Glomerular visceral epithelial cell (primary cell): ENCODE results near the gene SYNGR4.
"Not testable (repeated sequence)": the region's sequence is repeated elsewhere in the genome, so short reads cannot be mapped to it uniquely, and the experiment has no call there.

ENCODE experiments used
- DNase-seq: peaks from one replicate; pipeline ENCODE4 v3.0.0-alpha.2; 2016; ENCODE audit errors: extremely low spot score

The SYNGR4 gene

DNA sequence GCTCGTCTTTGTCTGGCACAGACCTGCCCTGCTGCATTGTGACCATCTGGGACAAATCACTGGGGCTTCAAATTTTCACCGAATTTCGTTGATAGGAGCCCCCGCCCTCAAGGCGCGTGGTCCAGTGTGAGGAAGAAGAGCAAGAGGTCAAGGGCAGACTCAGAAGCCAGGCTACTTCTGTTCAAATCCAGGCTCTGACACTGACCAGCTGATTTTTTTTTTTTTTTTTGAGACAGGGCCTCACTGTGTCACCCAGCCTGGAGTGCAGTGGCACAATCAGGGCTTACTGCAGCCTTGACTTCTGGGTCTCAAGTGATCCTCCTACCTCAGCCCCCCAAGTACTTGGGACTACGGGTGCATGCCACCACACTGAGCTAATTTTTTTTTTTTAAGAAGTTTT lies 7.2 kb downstream of the SYNGR4 start:
- no peak for DNase-seq

DNA sequence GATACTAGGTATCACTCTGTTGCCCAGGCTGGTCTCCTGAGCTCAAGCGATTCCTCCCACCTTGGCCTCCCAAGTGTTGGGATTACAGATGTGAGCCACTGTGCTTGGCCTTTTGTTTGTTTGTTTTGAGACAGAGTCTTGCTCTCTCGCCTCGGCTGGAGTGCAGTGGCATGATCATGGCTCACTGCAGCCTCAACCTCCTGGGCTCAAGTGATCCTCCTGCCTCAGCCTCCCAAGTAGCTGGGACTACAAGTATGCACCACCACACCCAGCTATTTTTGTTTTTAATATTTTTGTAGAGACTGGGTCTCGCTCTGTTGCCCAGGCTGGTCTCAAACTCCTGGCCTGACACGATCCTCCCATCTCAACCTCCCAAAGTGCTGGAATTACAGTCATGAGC lies 7.6 kb downstream of the SYNGR4 start:
- not testable (repeated sequence) for DNase-seq

DNA sequence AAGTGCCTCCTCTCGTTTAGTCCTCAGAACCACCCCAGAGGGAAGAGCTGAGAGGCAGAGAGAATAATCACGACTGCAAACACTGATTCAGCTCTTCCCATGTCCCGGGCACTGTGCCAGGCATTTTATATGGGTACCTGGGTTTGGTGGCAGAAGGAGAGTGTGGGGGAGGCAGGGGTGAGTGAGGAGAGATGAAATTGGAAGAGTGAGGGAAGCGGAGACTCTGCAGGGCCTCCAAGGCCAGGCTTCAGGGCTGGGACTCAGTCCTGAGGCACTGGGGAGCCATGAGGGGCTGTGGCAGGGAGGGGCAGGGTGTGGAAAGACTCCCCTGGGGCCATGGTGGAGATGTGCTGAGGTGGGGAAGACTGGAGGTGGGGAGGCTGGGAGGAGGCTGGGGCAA lies 8.7 kb downstream of the SYNGR4 start:
- peak; percentile 48 for DNase-seq

DNA sequence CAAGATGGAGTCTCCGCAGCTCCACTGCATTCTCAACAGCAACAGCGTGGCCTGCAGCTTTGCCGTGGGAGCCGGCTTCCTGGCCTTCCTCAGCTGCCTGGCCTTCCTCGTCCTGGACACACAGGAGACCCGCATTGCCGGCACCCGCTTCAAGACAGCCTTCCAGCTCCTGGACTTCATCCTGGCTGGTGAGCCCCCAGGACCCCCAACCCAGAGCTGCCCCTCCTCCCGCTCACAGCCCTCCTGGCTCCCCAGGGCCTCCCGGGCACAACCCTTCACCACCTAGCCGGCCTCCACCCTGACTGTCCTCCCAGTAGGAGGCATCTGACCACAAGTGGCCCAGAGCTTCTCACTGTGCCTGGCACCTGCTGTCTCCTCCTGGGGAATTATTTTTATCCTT lies 9.4 kb downstream of the SYNGR4 start:
- DNase-seq: no peak

DNA sequence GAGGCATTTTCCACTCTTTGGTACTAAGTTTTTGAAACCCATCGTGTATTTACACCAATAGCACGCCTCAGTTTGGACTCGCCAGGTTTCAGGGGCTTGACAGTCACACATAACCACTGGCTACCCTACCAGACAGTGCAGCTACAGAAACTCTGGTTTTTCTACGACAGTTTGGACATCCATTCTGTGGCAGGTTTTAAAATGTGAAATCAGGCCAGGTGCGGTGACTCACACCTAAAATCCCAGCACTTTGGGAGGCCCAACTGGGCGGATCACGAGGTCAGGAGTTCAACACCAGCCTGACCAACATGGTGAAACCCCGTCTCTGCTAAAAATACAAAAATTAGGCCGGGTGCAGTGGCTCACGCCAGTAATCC lies 14.0 kb downstream of the SYNGR4 start:
- no peak for DNase-seq

DNA sequence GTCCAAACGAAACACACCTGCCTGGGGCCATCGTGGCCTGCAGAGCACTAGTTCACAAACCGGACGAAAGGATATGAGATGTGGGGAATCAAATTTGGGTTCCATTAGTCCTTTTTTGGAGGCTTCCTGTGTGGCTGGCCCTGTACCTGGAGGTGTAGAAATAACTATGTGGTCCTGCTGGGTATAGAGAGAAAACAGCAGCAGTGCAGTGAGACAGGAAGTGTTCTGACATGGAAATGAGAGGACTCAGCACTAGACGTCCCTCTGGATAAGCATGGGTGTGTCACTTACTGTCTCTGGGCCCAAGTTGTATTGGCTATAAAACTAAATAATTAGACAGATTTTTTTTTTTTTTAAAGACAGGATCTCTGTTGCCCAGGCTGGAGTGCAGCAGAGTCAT lies 14.9 kb downstream of the SYNGR4 start:
- DNase-seq: no peak

DNA sequence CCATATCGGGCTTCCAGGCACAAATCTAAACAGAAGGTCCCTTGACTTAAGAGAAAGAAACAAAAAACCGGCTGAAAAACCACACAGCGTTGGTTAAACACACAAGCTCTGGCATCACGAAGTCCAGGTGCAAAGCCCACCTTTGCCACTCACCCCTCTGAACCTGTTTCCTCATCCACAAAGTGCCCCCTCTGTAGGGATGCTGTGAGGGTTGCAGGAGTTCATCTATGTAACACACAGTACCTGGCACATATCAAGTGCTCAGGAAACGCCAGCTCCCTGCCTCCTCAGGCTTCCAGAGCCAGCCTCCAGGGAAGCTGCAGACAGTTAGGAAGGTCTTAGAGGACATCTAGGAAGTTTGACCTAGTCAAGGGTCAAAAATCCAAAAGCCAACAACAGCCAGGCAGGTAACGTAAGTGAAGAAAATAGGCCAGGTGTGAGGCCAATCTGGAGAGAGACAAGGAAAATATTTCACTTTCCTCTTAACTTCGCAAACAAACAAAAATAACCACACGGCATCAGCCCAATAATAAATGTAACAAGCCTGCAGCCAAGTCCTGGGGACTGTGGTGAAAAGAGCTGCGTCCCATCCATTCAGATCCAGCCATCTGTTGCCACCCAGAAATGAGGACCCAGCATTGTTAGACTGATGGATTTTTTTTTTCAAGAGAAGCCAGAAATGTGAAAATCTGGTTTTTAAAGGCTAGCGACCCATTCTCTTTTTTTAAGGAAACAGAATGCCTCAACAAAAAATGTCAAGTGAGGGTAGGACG lies 17.2 kb downstream of the SYNGR4 start:
- DNase-seq: no peak

DNA sequence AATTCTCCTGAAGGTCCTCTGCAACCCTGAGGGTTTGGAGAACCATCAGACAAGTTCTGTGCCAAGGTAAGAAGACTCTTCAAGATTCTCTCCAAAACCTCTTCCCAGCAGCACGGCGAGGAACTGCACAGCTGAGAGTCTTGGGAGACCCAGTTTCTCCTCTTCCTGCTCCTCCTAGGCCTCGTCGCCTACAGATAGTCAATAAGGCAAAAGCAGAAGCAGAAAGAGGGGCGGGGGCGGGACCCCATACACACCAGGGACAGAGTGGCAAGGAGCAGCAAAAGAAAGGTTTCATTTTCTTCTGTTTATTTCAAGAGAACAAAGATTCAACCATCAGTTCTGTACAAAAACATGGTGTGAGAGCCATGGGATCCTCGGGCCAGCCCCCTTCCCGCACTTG lies 18.1 kb downstream of the SYNGR4 start:
- DNase-seq: no peak

DNA sequence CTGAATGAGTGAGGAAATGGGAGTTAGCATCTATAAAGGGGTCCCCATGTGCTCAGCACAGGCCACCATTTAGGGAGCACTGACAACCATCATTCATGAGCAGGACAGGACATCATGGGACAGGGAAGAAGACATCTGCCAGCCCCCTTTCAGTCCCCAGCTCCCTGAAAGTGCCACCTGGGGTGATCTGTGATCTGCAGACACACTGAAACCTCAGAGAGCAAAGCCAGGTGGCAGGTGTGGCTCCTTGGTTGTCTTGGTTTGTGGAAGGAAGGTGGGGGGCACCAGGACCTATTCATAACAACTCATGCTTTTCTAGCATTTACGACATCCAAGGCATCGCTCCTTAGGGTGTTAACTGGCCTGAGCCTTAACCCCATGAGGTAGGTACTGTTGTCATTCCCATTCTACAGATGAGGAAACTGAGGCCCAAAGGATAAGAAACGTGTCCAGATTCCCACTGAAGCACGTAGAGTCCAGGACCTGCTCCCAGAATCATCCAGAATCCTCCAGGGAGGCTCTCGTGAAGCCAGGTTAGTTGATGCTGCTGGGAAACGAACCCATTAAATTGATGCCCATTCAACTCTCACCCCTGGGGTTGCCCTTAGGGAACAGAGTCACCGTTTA lies 21.4 kb downstream of the SYNGR4 start:
- DNase-seq: no peak

DNA sequence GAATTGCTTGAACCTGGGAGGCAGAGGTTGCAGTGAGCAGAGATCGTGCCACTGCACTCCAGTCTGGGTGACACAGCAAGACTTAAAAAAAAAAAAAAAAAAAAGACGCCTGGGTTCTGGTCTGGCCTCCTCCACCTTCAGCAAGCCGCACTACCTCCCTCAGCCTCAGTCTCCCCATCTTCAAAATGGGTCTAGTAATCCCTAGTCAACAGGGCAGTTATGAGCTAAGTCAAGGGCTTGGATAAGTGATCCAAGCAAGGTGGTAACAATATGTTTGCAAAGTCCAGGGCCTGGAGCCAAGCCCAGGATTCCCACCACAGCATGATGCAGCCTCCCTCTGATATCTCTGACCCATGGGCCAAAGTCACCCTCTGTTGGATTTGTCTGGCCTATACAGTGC lies 22.8 kb downstream of the SYNGR4 start:
- no peak for DNase-seq

DNA sequence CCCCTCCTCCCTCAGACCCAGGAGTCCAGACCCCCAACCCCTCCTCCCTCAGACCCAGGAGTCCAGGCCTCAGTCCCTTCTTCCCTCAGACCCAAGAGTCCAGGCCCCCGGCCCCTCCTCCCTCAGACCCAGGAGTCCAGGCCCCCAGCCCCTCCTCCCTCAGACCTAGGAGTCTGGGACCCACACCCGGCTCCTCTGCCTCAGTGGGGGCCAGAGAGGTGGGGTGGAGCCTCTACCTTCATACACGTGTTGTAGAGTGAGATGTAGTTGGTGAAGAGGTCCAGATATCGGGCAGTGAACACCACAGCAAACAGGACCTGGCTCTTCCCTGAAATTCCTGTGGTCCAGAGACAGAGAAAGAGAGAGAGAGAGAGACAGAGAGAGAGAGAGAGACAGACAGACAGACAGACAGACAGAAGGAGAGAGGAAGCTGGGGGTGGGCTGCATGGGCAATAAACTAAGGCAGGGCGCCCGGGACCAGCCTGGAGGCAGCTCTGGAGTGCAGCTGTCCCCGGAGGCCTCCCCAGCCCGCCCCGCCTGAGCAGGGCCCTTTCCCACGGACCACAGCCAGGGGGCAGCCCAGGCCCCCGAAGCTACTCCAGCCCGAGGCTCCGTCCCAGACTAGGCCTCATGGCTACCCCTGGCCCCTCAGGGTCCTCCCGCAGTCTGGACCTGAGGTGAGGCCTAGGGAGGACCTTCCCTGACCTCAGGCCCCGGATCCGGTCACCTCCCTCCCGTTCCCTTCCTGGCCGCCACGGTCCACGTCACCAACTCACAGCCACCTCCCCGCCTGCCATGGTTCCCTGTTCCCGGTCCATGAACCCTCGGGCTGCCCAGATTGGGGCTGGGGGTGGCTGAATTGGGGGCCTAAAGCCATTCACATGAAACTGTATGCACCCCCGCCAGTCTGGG lies 26.3 kb downstream of the SYNGR4 start:
- peak; percentile 62 for DNase-seq

DNA sequence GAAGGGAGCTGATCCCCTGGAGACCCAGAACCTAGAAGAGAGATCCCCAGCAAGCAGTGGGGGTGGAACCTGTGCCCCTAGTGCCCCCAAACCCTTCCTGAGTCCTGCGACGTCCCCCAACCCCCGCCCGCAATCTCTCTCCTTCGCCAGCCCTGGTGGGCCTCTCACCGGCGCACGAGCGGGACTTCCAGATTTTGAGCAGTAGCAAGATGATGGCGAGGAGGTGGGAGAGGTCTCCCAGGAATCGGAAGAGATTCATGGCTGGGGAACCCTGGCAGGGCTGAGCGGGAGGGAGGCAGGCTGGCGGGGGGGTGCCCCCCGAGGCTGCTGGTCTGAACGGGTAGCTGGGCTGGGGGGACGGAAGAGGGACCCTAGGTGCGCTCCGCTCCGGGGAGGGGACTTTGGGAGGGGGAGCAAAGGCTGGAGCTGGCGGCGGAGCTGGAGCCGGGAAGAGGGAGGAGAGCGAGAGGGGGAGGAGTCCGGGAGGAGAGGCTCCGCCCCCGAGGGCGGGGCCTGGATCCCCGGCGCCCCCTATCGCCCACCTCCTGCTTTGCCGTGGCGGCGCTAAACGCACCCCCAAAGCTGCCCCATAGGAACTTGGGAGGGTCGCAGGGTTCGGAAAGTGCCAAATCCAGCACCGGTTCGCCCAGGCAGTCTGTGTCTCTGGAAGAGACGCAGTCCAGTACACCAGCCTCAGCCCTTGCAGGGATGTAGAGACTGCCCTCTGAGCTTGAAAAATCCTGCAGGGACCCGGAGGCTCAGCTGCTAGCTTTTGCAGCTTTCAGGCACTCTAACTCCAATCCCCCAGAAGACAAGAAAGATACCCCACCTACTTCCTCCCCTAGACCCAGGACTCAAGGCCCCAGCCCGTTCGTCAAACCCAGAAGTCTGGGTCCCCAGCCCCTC lies 27.2 kb downstream of the SYNGR4 start, which contains the start of gene KDELR1:
TSS of gene KDELR1 (minus strand) at position 452 of the 906 bp plus-strand sequence. CDS start at position 259, 193 bp downstream.
- DNase-seq: peak; percentile 78

DNA sequence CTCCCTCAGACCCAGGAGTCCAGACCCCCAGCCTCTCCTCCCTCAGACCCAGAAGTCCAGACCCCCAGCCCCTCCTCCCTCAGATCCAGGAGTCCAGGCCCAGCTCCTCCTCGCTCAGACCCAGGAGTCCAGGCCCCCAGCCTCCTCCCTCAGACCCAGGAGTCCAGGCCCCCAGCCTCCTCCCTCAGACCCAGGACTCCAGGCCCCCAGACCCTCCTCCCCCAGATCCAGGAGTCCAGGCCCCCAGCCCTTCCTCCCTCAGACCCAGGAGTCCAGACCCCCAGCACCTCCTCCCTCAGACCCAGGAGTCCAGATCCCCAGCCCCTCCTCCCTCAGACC lies 27.8 kb downstream of the SYNGR4 start:
- not testable (repeated sequence) for DNase-seq

DNA sequence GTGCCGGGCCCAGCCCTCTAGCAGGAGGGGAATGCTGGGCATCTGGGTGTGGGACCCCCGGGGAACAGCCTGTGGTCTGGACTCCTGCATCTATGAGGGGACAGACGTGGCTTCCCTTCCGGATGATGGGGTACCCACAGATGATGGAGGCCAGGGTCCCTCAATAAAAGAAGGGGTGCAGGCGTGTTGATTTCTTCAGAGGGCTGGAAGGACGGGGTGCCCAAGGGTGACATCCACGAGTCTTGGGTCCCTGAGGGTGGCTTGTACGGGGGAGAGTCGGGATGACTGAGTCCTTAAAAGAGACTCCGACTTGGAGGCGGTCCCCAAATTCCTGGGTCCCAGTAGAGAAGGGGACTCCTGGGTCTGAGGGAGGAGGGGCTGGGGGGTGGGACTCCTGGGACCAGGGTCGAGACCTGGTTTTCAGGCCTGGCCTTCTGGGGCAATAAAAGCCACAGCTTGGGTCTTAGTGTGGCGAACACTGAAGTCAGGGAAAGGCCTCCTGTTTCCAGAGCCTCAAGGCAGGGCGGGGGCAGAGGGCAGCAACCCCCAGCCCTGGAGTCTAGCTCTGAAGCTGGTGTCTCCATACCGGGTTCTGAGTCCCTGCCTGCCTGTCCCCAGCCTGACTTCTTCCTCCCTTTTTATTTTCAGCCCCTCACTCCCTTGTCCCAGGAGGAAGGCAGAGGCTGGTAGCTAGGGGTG lies 28.8 kb downstream of the SYNGR4 start:
- no peak for DNase-seq

DNA sequence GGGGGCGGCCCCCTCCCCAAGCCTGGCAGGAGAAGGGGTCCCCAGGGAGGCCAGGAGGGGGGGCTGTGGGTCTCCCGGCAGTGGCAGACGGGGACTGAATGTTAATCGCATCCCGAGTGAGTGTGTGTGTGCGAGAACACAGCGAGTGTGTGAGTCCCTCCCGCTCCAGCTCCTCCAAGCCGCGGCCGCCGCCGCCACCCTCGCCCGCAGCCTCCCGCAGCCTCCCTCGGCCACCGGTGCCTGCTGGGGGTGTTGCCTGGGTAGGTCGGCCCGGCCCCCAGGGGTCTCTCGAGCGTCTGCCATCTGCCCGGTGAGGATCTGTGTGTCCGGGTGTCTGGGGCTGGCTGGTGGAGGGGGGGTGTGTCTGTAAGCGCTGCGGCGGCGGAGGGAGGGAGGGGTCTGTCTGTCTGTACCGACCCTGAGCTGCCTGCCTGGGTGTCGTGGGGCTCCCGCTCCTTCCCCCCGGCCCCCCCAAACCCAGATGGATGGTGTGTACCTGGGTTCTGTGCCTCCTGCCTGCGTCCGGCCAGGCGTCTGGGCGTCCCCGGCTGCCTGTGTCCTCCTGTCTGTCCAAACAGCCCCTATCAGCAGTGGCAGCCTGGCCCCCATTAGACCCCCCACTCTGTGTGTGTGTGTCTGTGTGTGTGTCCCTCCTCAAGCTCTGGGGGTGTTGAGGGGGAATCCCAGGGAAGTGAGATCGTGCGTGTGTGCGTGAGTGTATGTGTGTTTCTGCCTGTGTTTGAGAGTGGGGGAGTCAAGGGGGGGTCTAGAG lies 29.6 kb downstream of the SYNGR4 start, which contains the start of gene GRIN2D:
TSS of gene GRIN2D (plus strand) at position 110 of the 772 bp plus-strand sequence. CDS start 4,725 bp downstream, outside the sequence.
- peak; percentile 37 for DNase-seq

DNA sequence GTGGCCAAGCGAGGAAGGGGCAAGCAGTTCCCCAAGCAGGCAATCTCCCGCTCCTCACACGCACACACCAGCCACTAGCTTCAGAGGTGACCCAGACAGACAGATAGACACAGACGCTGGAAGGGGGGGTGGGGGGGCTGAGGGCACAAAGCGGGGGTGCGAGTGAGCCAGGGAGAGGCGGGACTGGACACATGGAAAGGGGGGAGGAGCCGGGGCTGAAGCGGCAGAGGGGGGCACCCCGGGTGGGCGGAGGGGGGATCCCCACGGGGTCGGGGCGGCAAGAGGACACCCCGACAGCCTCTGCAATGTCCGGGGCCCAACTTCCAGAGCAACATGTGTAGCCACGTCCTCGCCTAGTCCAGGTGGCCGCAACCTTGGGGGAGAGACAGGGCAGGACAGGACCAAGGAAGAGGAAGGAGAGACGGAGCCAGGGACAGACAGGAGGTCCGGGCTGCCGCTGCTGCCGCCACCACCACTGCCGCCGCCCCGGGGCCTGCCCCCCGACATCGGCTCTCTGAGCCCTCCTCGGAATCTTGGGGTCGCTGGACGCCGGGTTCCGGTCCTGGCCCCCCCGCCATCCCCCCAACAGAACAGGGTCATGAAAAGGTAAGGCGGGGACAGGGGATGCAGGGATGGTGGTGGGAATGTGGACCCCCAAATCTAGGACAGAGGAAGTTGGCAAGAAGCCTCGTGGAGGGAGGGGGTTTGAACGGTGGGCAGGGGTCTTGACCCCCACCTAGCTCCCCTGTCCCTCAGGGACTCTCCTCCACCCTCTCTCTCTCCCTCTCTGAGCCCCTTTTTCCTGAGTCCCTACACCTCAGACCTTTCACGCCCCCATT lies 30.4 kb downstream of the SYNGR4 start:
- peak; percentile 27 for DNase-seq

DNA sequence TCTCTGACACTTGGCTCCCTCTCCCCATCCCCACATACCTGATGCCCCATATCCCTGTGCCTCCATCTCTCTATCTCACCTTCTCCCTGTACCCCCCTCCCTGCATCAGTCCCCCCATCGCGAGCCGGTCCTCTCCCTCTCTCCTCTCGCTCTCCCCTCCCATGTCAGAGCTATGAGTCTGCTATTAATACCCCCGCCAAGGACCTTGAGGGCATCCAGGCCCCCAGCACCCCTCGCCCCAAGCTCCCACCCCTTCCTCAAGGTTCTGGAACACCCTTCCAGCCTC lies 30.9 kb downstream of the SYNGR4 start:
- DNase-seq: no peak

DNA sequence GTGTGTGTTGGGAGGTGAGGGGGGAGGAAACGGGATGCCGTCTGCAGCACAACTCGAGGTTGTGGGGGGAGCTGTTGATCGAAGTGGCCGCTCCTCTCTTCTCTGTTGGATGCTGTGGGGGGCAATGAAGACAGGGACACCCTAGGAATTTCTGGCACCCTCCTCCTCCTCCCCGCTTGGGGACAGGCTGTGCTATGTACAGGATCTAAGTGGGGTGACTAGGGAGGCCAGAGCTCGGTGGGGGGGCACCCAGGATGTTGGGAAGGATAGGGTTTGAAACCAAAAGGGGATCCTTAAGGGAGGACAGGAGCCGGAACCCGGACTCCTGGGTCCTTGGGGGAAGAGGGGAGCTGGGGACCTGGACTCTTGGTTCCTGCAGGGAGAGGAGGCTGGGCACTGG lies 31.3 kb downstream of the SYNGR4 start:
- DNase-seq: no peak
